Head of caudate nucleus (tissue), 42 donors: ENCODE data around the gene HPGDS.
A peak's percentile ranks its signal among the peaks of the same experiment; 100 is the strongest.
"Not testable (repeated sequence)": the region's sequence is repeated elsewhere in the genome, so short reads cannot be mapped to it uniquely, and the experiment has no call there.

ENCODE experiments used
- DNase-seq, 42 donors: peaks; one replicate each; pipeline versions ENCODE4 v3.0.0 to v3.0.0-alpha.2; 2020 to 2021; ENCODE audit warnings: mixed read lengths in 7 of 42
- intact Hi-C: fragments of 100-400 bp; cut with DNase I; formaldehyde crosslinking; loops from one replicate; pipeline ENCODE4 v1.15.0; 2022

HPGDS gene

DNA sequence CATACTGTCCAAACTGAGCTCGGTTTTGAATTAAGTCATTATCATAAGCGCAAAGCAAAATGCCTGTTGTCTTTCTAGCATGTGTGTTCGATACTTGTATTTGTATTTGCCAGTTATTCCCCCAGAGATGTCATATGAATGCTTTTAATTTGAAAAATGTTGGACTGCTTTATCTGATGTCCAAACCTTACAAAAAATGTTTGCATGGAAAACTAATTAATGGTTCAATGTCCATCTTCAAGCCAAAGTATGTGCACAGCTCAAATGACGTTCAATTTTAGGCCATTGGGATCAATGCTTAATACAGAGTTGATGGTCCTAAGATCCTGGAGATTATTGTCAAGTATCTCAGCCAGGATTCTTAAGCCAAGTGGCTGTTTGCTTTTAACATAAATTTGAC, 17.2 kb upstream of the HPGDS start:
- DNase-seq = no peak
- intact Hi-C loops = no loop called here

DNA sequence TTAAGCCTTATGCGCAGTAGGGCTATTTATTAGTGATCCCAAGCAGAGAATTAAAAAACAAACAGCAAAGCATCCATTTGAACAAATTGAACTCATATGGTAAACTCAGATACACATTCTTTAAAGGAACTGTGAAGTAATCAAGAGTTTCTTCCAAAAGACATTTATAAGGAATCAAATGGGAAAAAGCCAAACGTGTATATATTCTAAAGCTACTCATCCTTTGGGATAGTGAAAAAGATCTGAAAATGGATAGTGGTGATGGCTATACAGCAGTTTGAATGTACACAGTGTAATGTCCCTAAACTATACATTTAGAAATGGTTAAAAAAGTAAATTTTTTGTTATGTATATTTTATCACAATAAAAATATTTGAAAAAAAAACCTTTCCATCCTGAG, 16.6 kb upstream of the HPGDS start:
- DNase-seq = no peak
- intact Hi-C loops = no loop called here

DNA sequence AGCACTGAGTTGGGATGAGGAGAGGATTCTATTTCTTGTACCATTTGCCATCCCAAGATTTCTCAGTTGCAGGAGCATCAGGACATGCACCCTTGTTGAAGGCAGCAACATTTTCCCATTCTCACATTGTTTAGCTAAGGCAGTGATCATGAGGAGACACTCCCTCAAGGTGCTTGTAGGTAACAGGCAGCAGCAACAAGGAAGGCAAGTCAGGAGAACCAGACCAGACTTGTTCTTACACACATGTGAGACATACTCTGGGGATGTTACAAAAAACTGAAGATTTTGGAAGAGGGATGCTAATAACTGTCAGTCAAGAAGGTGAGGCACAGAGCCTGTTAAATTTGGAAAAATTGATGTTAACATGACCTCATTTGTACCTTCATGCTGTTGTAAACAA, 15.5 kb upstream of the HPGDS start:
- DNase-seq = no peak
- intact Hi-C loops = no loop called here

DNA sequence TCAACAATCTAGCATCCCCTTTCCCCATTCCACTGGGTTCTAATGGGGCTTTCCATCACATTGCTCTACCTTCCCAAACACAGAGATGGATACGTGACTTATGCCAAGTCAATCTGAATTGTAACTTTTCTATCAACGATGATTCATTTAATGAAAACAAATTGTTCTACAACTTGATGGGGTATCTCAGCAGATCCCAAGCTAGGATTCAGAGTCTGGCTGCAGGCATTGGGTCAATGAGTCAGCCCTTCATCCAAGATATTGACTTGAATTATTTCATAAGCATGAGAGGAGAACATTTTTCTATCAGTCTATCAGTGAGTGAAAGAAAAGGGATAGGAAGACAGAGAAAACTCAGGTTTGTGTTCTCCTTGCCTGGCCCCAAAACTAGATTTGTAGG, 15.0 kb upstream of the HPGDS start:
- DNase-seq = no peak
- intact Hi-C loops = no loop called here

DNA sequence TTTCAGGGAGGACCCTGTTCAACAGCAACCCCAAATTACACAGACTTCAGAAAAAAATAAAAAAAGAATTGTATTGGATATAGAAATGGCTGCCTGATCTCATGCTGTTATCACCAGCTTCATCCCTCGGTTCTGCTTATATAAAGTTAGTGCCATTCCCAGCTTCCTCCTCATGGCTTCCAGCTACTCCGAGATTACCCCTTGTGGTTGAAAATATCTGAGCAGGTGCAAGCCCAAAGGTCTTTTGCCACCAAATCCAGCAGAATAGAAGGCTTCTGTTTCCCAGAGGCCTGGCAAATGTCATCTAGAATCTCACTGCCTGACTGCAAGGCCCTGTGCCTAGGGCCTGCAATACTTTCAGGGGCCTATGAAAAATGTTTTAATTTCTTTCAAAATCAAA, 13.8 kb upstream of the HPGDS start:
- DNase-seq = no peak
- intact Hi-C loops = no loop called here

DNA sequence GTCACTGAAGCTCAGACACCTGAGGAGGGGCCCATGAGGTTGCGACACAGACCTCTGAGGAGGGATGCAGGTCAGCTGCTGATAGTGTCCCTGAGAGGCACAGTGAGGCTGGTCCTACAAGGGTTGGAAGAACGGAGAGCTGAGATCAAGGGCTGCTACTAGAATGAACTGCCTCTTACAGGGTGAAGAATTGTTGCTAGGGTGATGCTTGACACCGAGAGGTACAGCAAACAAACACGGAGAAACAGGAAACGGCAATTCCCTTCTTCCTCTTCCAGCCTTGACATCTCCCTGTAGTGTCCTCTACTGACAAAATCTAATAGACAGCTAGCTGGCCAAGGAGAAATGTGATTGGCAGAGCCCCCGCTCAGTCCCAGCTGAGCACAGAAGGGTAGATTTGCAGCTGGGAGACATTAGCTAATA, 11.8 kb upstream of the HPGDS start:
- DNase-seq = no peak
- intact Hi-C loops = no loop called here

DNA sequence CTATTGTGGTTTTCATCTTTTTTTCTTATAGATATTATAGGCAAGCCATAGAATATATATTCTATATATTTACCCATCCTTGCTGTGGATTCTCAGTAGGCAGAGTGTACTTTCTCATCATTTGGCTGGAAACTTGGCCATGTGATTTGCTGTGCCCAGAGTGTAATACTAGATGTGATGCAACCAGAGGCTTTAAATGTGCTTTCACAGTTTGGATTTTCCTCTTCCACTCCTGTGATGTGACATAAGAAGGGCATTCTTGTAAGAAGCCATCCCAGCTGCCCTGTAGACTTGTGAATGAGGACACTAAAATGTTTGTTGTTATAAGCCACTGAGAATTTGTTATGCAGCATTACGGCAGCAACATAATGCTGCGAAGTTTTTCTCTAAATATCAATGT, 10.4 kb upstream of the HPGDS start:
- intact Hi-C loops = no loop called here

DNA sequence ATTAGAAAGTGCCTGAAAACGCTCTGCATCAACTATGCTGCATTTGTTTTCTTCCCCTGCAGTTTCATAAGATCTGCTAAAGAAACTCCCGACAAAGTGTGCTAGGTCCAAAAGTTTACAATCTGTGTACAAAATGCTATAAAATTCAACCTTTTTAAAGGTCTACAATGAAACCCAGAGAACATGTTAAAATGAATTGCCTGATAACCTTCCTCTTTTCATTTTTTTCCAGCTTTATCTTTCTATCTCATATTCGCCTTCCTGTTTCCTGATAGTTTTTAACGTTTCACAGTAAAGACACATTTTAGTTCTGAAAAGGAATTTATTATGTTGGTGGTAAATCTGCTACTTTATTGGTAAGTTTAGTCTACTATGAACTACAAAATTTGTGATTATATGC, 9.5 kb upstream of the HPGDS start:
- intact Hi-C loops = no loop called here
- DNase-seq = no peak

More for the DNA sequence above, 10.4 kb upstream of the HPGDS start:
- DNase-seq = no peak

DNA sequence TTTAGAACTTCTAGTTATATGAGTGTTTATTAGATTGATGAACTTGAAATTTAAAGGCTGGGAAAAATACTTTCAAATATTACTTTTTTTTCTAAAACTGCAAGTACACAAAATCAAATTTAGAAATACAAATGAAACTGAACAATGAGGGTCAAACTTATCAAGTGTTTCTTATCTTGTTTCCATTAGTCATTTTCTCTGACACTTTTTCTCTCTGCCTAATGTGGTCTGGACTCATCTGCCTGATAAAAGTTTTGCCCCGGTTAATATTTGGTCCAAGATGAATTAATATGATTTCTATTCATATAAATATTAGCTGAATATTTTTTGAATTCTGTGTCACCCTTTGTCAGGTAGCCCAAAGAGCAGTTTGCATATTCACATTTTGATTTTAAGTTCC, 8.7 kb upstream of the HPGDS start:
- DNase-seq = no peak
- intact Hi-C loops = no loop called here

DNA sequence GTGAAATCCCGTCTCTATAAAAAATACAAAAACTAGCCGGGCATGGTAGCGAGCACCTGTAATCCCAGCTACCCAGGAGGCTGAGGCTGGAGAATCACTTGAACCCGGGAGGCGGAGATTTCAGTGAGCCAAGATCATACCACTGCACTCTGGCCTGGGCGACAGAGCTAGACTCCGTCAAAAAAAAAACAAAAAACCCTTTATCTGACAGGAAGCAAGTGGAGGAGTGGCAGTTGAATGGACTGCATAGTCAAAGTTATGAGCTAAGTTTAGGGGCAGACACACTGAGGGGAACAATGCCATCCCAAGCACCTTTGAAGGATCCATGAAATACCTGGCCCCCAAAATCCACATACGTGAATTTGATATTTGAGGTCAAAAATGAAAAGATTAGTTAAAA, 7.5 kb upstream of the HPGDS start:
- intact Hi-C loops = no loop called here
- no peak for DNase-seq

DNA sequence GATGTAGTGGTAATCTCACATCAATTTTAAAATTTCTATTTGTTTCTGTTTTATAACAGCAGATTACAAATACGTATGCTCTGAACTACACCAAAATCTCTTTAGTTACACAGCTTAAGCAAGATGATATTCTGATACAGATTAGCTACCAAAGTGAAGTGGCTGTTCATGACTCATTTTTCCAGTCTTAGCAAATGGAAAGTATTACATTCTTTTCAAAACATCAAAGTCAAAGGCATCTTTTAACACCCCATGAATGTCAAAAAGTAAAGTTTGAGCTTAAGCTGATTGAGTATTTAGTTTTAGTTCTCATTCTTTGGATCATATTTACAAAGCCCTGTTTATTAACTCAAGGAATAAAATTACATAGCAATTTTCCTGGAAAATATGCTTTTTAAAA, 6.6 kb upstream of the HPGDS start:
- DNase-seq = no peak

DNA sequence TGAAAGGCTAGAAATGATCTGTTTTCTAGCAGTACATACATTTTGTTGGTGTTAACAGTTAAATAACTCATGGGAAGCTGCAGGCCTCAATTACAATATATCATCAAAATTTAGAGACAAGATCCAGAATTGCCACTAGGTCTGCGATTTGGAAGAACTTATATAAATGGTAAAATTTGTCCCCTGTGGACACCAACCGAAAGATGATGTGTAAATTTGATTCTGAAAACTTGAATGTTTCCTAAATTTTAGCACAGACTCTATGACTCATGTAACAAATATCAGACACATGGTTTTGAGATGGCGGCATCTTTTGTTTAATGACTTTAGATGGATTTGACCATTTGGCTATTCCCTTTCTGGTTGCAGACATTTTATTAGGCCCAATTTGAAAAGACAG, 6.0 kb upstream of the HPGDS start:
- no peak for DNase-seq
- intact Hi-C loops = no loop called here

More for the DNA sequence above, 6.6 kb upstream of the HPGDS start:
- intact Hi-C loops = no loop called here

DNA sequence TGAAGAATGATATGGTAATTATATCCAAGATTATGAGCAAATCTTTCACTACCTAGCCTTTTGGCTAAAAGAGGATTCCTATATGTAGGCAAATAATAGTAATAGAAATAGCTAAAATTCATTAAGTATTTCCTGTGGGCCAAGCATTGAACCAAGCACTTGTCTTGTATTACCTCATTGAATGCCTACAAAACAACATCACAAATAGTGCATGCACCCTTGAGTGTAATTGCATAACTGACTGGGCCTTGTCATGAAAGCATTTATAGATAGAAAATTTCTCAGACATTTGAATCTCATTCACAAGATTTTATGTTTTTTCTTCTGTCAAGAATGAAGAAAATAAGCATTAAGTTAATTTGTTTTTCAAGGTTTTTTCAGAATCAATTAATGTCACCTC, 3.9 kb upstream of the HPGDS start:
- intact Hi-C loops = no loop called here

DNA sequence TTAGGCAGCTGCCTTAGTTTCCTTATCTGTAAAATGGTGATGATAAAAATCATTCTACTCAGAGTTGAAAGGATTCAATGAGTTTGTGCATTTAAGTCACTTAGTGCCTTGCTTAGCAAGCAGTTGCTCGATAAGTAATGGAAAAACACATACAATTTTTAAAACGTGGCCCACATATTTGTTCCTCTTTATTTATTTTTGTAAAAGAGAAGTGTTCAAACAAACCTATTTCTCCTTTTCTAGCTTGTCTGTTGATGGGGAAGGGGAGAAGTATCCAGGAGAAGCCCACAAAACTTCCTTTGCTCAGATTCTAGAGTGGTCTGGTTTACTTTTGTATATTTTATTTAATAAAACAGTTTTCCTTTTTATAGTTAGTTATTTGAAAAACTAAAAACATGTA, 3.3 kb upstream of the HPGDS start:
- no peak for DNase-seq
- intact Hi-C loops = no loop called here

More for the DNA sequence above, 3.9 kb upstream of the HPGDS start:
- DNase-seq = no peak

DNA sequence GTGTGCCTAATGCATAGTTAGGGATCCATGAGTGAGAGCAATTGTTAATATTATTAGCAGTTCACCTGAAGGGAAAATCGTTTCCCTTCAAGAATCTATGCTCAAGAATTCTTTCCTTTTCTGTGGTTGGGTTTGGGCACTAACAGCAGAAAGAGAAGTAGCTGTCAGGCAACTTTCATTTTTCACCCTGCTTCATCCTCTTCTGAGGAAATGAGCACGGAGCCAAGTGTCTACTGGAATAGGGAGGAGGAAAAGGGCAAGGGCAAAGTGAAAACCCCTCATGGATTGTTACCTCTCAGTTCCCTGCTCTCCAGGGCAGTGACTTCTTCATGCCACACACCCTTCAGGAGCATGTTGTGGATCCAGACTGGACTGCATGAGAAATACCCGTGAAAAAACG, 2.6 kb upstream of the HPGDS start:
- intact Hi-C loops = no loop called here
- peak in 2 of 42 donors; percentile 7 to 13 for DNase-seq

DNA sequence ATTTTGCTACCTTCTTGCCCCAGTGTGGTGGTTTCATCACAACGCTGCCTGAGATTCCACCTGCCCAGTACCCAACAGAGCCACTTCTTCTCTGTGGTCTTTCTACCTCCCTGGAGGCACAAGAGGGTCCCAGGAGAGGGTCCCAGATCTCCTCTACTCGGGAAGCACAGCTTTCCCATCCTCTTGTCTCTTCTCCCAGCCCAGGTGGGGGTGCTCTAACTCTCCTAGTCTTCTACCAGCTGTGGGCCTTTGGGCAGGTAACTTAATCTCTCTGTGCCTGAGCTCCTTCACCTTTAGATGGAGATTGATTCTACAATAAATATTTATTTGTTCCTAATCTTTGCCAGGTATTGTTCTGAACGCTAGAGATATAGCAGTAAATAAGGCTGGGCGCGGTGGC, 1.8 kb upstream of the HPGDS start:
- intact Hi-C loops = no loop called here
- no peak for DNase-seq

DNA sequence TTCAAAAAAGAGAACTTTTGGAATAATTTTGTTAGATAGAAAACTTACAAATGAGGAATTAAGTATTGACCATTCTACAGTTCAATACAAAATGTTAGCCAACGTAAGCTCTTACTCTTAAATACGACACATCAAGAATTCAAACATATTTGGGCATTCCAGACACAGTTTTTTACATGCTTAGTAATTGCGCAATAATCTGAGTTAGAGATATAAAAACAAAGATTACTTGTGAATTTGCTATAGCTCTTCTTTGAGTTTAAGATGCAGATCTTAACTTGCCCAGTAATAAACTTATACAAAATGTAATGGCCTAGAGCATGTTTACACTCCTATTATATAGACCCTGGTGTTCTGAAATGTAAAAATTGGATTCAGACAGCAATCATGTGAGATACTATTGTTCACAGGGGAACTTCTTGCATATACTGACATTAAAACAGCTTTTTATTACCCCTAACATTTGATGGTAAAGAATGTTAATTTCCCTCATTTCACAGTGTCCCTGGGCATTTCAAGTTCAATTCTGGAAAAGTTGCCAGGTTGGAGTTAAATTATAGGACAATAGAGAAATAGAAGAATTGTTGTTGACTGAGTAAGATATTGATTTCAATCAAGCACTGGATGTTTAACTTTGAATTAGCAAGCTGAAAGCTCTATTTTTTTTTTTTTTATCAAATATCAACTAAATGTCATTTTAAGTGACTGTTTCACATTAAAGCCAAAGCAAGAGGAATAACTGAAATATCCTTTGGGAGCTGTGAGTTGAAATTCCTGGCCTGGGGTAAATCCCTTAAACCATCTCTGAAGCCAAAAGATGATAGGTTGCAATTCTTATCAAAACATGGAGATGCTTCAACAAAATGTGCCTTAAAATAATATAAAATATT, 910 bp downstream of the HPGDS start:
- intact Hi-C loops = no loop called here
- no peak for DNase-seq

DNA sequence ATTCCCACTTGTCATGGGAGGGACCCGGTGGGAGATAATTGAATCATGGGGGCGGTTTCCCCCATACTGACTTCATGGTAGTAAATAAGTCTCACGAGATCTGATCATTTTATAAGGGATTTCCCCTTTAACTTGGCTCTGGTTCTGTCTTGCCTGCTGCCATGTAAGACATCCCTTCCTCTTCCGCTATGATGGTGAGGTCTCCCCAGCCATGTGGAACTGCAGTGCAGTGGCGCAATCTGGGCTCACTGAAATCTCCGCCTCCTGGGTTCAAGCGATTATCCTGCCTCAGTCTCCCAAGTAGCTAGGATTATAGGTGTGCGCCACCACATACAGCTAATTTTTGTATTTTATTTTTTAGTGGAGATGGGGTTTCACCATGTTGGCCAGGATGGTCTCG, 2.9 kb downstream of the HPGDS start:
- intact Hi-C loops = no loop called here

DNA sequence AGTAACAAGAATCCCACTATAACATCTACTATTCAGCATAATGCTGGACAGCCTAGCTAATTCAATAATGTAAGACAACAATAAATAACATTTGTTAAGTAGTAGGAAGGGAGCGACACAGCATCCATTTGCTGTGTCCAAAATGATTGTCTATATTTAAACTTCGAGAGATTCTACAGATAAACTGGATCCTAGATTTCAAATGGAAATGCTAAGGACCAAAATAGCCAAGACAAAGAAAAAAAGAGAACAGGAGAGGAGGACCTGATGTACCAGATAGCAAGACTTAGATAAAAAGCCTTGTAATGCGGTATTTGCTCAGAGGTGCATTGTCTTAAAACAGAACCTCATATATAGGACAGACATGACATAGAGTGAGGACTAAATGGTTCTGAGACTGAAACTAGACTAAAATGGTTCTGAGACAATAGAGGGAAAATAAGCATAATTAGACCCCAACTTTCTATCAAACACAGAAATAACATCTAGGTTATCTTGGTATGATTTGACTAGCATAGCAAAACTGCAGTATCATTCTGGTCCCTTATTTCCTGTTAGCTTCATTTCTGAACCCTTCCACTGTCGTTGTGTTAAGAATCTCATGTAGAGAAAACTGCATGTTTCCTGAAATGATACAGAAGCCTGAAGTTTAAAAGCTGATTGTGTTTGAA, 3.8 kb downstream of the HPGDS start:
- intact Hi-C loops = no loop called here
- no peak for DNase-seq

More for the DNA sequence above, 2.9 kb downstream of the HPGDS start:
- peak in 3 of 42 donors; percentile 3 to 27 (median 16) for DNase-seq

DNA sequence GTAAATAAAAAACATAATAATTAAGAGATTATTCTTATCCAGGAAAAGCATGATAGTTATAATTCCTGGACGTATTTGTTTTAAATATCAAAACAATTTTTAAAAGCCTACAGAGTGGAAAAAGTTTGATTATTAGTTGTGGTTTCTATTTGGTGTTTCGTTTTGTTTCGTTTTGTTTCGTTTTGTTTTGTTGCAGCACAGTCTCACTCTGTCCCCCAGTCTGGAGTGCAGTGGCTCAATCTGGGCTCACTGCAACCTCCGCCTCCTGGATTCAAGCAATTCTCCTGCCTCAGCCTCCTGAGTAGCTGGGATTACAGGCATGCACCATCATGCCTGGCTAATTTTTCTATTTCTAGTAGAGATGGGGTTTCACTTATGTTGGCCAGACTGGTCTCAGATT, 5.8 kb downstream of the HPGDS start:
- intact Hi-C loops, DNase-seq: not testable (repeated sequence)

DNA sequence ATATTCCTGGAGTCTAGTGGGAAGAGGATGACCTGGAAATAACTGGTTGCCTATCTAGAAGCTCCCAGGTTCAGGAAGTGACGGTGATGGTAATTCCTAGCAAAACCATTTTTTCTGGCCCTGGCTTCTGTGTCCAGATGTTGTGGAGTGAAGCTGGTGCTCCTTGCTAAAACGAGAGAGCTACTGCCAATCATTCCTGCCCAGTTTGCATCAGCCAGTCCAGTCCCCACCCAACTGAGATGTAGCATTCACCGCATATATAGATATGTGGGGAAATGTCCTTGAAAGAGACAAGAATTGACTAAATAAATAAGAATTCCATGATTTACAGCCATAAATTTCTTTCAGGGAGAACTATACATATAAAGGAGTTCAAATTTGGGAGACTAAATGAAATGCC, 6.3 kb downstream of the HPGDS start:
- intact Hi-C loops = no loop called here
- DNase-seq = no peak
